GM21786 (cell line): Measurements from ENCODE around the gene TSPAN32.

Experiments
- ATAC-seq: cut with Tn5 transposase; IDR thresholded peaks from one replicate; pipeline ENCODE4 v1.9.1; 2021; ENCODE audit not compliant: unreplicated experiment

TSPAN32 gene

GRCh38 chr11:2266586-2267305 lies 35.1 kb upstream of the TSPAN32 start:
- ATAC-seq, result no peak

- no peak for ATAC-seq
Measured at GRCh38 chr11:2267306-2267850, 34.4 kb upstream of the TSPAN32 start.

GRCh38 chr11:2267851-2268728 lies 33.7 kb upstream of the TSPAN32 start:
- no peak for ATAC-seq

- no peak for ATAC-seq
Measured at GRCh38 chr11:2268729-2269600, 32.8 kb upstream of the TSPAN32 start.

GRCh38 chr11:2269601-2270321 lies 32.1 kb upstream of the TSPAN32 start:
- no peak for ATAC-seq

GRCh38 chr11:2270322-2271076 lies 31.3 kb upstream of the TSPAN32 start, which contains the start of gene ASCL2:
TSS of gene ASCL2 (minus strand) at chr11:2270588. CDS start at chr11:2270332, 256 bp downstream.
- ATAC-seq, result no peak

- ATAC-seq, result no peak
Measured at GRCh38 chr11:2271077-2271326, 30.8 kb upstream of the TSPAN32 start.

- no peak for ATAC-seq
Measured at GRCh38 chr11:2271327-2272227, 30.2 kb upstream of the TSPAN32 start.

GRCh38 chr11:2272228-2272945 lies 29.4 kb upstream of the TSPAN32 start:
- ATAC-seq, result no peak

GRCh38 chr11:2272946-2273280 lies 28.9 kb upstream of the TSPAN32 start:
- ATAC-seq, result no peak

GRCh38 chr11:2273311-2273710 lies 28.5 kb upstream of the TSPAN32 start:
- ATAC-seq, result no peak

- ATAC-seq, result no peak
Measured at GRCh38 chr11:2273771-2274170, 28.0 kb upstream of the TSPAN32 start.

- no peak for ATAC-seq
Measured at GRCh38 chr11:2275334-2276279, 26.2 kb upstream of the TSPAN32 start.

GRCh38 chr11:2276280-2277007 lies 25.4 kb upstream of the TSPAN32 start:
- no peak for ATAC-seq

GRCh38 chr11:2277008-2277346 lies 24.8 kb upstream of the TSPAN32 start:
- no peak for ATAC-seq

GRCh38 chr11:2277933-2278523 lies 23.8 kb upstream of the TSPAN32 start:
- ATAC-seq, result no peak
